Mammary microvascular endothelial cell (primary cell): ENCODE measurements around the gene KRT6C. TPM values are rescaled to one million over a fixed set of nuclear protein-coding genes. Genes with fewer than 3 reads are reported as not detected.

Experiments
- total RNA-seq: library from RNA; depleted of rRNA; stranded (reverse); fragments of >200 nt; gene quantifications from 2 replicates; pipeline ENCODE4 v1.2.3, GENCODE V29; 2015

KRT6C gene
- total RNA-seq: not detected in 2 replicates

GRCh38 chr12:52473768-52474167, at the start of gene KRT6C:
TSS of gene KRT6C (minus strand) at chr12:52473805. CDS start at chr12:52473737, 68 bp downstream.

GRCh38 chr12:52519826-52520662, 46.4 kb upstream of the KRT6C start, which contains the start of gene KRT5:
TSS of gene KRT5 (minus strand) at chr12:52520394. CDS start at chr12:52520296, 98 bp downstream.

GRCh38 chr12:52493172-52493571, 19.6 kb upstream of the KRT6C start, which contains the start of gene KRT6A:
TSS of gene KRT6A (minus strand) at chr12:52493257. CDS start at chr12:52493188, 69 bp downstream.

GRCh38 chr12:52452101-52452500, 21.5 kb downstream of the KRT6C start, which contains the start of gene KRT6B:
TSS of gene KRT6B (minus strand) at chr12:52452146. CDS start at chr12:52452078, 68 bp downstream.

GRCh38 chr12:52434081-52434733, 39.4 kb downstream of the KRT6C start, which contains the start of gene KRT75:
TSS of gene KRT75 (minus strand) at chr12:52434371. CDS start at chr12:52434304, 67 bp downstream.

Other genes with a start within 250 kb of the KRT6C start
- 332 and 351 TPM in 2 replicates for gene KRT7, start 240.6 kb downstream of the KRT6C start, total RNA-seq
- 0.10 TPM in 1 of 2 replicates, not detected in the other for gene KRT86, start 199.2 kb downstream of the KRT6C start, total RNA-seq
- 0.20 and 0.67 TPM in 2 replicates for gene KRT81, start 182.3 kb downstream of the KRT6C start, total RNA-seq
- not detected in 2 replicates for gene KRT83, start 152.4 kb downstream of the KRT6C start, total RNA-seq
- gene KRT85, start 106.3 kb downstream of the KRT6C start, total RNA-seq: not detected in 2 replicates
- gene KRT84, start 88.2 kb downstream of the KRT6C start, total RNA-seq: not detected in 2 replicates
- gene KRT82, start 67.5 kb downstream of the KRT6C start, total RNA-seq: not detected in 2 replicates
- gene KRT75, start 39.4 kb downstream of the KRT6C start, total RNA-seq: not detected in 2 replicates
- gene KRT6B, start 21.7 kb downstream of the KRT6C start, total RNA-seq: not detected in 2 replicates
- gene KRT6A, start 19.5 kb upstream of the KRT6C start, total RNA-seq: not detected in 2 replicates
- not detected in 2 replicates for gene KRT5, start 46.6 kb upstream of the KRT6C start, total RNA-seq
- under 0.01 TPM in 1 of 2 replicates, not detected in the other for gene KRT71, start 79.3 kb upstream of the KRT6C start, total RNA-seq
- gene KRT74, start 100.0 kb upstream of the KRT6C start, total RNA-seq: not detected in 2 replicates
- gene KRT72, start 127.7 kb upstream of the KRT6C start, total RNA-seq: not detected in 2 replicates
- not detected in 2 replicates for gene KRT73, start 144.8 kb upstream of the KRT6C start, total RNA-seq
- not detected in 2 replicates for gene KRT2, start 178.4 kb upstream of the KRT6C start, total RNA-seq
- not detected in 2 replicates for gene KRT1, start 206.6 kb upstream of the KRT6C start, total RNA-seq
- not detected in 2 replicates for gene KRT77, start 229.7 kb upstream of the KRT6C start, total RNA-seq